ENCODE data around the gene LRRC70. TPM values are rescaled to one million over a fixed set of nuclear protein-coding genes. Genes with fewer than 3 reads are reported as not detected.

Gene LRRC70
- total and polyA plus RNA-seq, 2 of the 8 experiments (the other 6 are each of a cell fraction or from before 2014, with no cell fraction given), result 0.62 to 0.67 TPM

DNA sequence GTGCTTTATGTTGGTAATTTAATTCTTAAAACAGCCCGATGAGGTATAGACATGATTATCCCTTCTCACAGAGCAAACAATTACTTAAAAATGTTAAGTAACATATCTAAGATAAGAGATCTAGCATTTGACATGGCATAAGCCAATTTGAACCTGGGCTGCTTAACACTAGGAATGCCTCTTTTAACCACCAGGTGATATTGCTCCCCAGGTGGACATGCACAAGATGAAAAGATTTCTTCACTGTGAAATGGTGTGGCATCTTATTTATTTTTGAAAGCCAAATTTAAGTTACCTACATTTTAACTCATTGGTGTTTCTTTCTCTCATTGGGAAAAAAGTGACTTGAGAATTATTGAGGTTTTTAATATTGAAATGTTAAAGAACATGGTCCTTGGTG is 15.8 kb upstream of the LRRC70 start:
- TF ChIP-seq, protein P1, sequence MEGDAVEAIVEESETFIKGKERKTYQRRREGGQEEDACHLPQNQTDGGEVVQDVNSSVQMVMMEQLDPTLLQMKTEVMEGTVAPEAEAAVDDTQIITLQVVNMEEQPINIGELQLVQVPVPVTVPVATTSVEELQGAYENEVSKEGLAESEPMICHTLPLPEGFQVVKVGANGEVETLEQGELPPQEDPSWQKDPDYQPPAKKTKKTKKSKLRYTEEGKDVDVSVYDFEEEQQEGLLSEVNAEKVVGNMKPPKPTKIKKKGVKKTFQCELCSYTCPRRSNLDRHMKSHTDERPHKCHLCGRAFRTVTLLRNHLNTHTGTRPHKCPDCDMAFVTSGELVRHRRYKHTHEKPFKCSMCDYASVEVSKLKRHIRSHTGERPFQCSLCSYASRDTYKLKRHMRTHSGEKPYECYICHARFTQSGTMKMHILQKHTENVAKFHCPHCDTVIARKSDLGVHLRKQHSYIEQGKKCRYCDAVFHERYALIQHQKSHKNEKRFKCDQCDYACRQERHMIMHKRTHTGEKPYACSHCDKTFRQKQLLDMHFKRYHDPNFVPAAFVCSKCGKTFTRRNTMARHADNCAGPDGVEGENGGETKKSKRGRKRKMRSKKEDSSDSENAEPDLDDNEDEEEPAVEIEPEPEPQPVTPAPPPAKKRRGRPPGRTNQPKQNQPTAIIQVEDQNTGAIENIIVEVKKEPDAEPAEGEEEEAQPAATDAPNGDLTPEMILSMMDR (IDR thresholded peaks at IDR 0.05; ENCODE audit: control extremely low read depth in 1 of 3, insufficient read depth in 1 of 3, low read depth in 1 of 3, low read length in 3 of 3), result peak in 2 of 3 experiments; percentile 8 to 9; a peak in 2 of 4 replicates
- TF ChIP-seq SIX5 (IDR thresholded peaks at IDR 0.05; ENCODE audit: low read depth, low read length) (no peak), MAX (IDR thresholded peaks at IDR 0.05) (no peak)
- H4K5ac ChIP-seq (ENCODE audit: insufficient read length, low read depth, low read length), result no peak overlapping the region
- H3K79me1 ChIP-seq (ENCODE audit: low read depth, low read length), result no peaks in the 10 kb centered on the region
- no peak overlapping the region for H2AFZ ChIP-seq (ENCODE audit: low read length)
- no peaks in the 10 kb centered on the region for H3K27me3 ChIP-seq (replicated peaks in 1 of 4; ENCODE audit: control insufficient read depth in 3 of 4, extremely low read depth in 1 of 4, insufficient read depth in 3 of 4, low read length in 3 of 4)
- H3K4me2 ChIP-seq (ENCODE audit: insufficient read depth in 1 of 2, low read depth in 2 of 2, low read length in 2 of 2), result no peak overlapping the region
- no peak overlapping the region for H3K23ac ChIP-seq (ENCODE audit: insufficient read length)
- POLR2A ChIA-PET (ENCODE audit: partially characterized antibody), result no interaction called here
- H3K9me3 ChIP-seq (ENCODE audit: insufficient read depth in 2 of 2, low read depth in 1 of 2, low read length in 1 of 2), result no peaks in the 10 kb centered on the region
- no peak overlapping the region for H3K9ac ChIP-seq (replicated peaks in 1 of 4; ENCODE audit: extremely low read depth in 1 of 4, low read depth in 3 of 4, low read length in 3 of 4)
- peaks cover 0 to 7% (median 2%) of the 10 kb centered on the region in 4 experiments; a peak in 2 of 7 replicates for H3K4me1 ChIP-seq (replicated peaks in 1 of 4; ENCODE audit: control insufficient read depth in 3 of 4, insufficient read depth in 4 of 4, low read length in 3 of 4)
- H3K23me2 ChIP-seq (ENCODE audit: low read depth, low read length), result no peaks in the 10 kb centered on the region
- CTCF ChIA-PET (ENCODE audit: partially characterized antibody), result interaction anchor here (0.8 kb wide), 1 partner anchor 8 kb away, joined by 3 read pairs; no protein-coding TSS in a partner anchor
- H2AK5ac ChIP-seq (ENCODE audit: low read depth, low read length), result no peak overlapping the region
- H3K4ac ChIP-seq (replicated peaks; ENCODE audit: insufficient read length, low read depth, low read length), result no peak overlapping the region
- H2BK120ac ChIP-seq (replicated peaks; ENCODE audit: low read depth, low read length), result no peak overlapping the region
- no peak overlapping the region for H2BK5ac ChIP-seq (ENCODE audit: low read depth, low read length)
- H4K20me1 ChIP-seq (replicated peaks in 1 of 2; ENCODE audit: control insufficient read depth in 1 of 2, insufficient read depth in 2 of 2, low read length in 2 of 2), result no peaks in the 10 kb centered on the region
- H2BK20ac ChIP-seq (ENCODE audit: low read length), result no peak overlapping the region
- no peak overlapping the region for H2BK15ac ChIP-seq (ENCODE audit: low read length)
- no peaks in the 10 kb centered on the region for H3K79me2 ChIP-seq (ENCODE audit: control insufficient read depth in 1 of 2, insufficient read depth in 2 of 2, low read length in 2 of 2)
- H3K18ac ChIP-seq (ENCODE audit: extremely low read depth, low read length), result no peak overlapping the region
- 88% methylated on average over 1 of the region's 1 CpG; no CpG with 5 or more reads in 1 of the 2 experiments for WGBS, 2 experiments (ENCODE audit: extremely low coverage in 1 of 2, insufficient coverage in 1 of 2, insufficient read length in 1 of 2, insufficient replicate concordance in 2 of 2, low coverage in 1 of 2, low lambda C conversion rate in 2 of 2, missing lambda C conversion rate in 1 of 2)
- H3K56ac ChIP-seq (replicated peaks; ENCODE audit: insufficient read length, low read depth, low read length), result no peak overlapping the region
- no peak overlapping the region for H3K27ac ChIP-seq (ENCODE audit: low read depth, low read length)
- H3K14ac ChIP-seq (ENCODE audit: insufficient read length), result no peak overlapping the region
- no peak overlapping the region for H4K91ac ChIP-seq (replicated peaks; ENCODE audit: insufficient read length, low read length)
- H3K36me3 ChIP-seq (ENCODE audit: control insufficient read depth in 2 of 4, insufficient read depth in 4 of 4, low read length in 3 of 4), result peaks cover 0 to 5% (median 0%) of the 10 kb centered on the region in 4 experiments; a peak in 2 of 8 replicates
- FAIRE-seq, result no peak
- no peak overlapping the region for H4K8ac ChIP-seq (ENCODE audit: extremely low read depth, insufficient read depth, low read length)
- no peak overlapping the region for H3K4me3 ChIP-seq (ENCODE audit: extremely low read depth in 1 of 4, insufficient read depth in 2 of 4, low read depth in 3 of 4, low read length in 4 of 4)
- no peak overlapping the region for H2BK12ac ChIP-seq (ENCODE audit: low read depth, low read length)
- DNase-seq (ENCODE audit: low read depth in 1 of 2, low spot score in 2 of 2), result no peak
